Spleen (tissue), 11 donors: ENCODE data around the gene ST6GAL1. TPM values are rescaled to one million over a fixed set of nuclear protein-coding genes. Genes with fewer than 3 reads are reported as not detected.

Experiments
- DNase-seq: peaks from one replicate; pipeline ENCODE4 v3.0.0-alpha.2; 2020
- H3K27ac ChIP-seq, 8 donors: fragments of 200-600 bp; sonication (generic) in 7 of 8; 1 replicate in 4 of 8; 2 replicates in 4 of 8; pipeline versions ENCODE4 v1.5.0 to v1.8.0; 2016 to 2021; ENCODE audit warnings: inconsistent platforms in 4 of 8, mild to moderate bottlenecking in 4 of 8, moderate library complexity in 1 of 8
- H3K27me3 ChIP-seq, 7 donors: fragments of 200-600 bp; sonication (generic) in 6 of 7; replicated peaks in 1 of 7; 1 replicate in 4 of 7; 2 replicates in 3 of 7; pipeline versions ENCODE4 v1.5.0 to v1.8.0; 2016 to 2021; ENCODE audit warnings: inconsistent platforms in 3 of 7, mild to moderate bottlenecking in 1 of 7
- H3K36me3 ChIP-seq, 6 donors: fragments of 200-600 bp; sonication (generic) in 5 of 6; 1 replicate in 4 of 6; 2 replicates in 2 of 6; pipeline versions ENCODE4 v1.5.0 to v1.8.0; 2016 to 2021; ENCODE audit warnings: inconsistent platforms in 2 of 6
- H3K4me1 ChIP-seq, 6 donors: fragments of 200-600 bp; sonication (generic) in 5 of 6; 1 replicate in 3 of 6; 2 replicates in 3 of 6; pipeline versions ENCODE4 v1.5.0 to v1.8.0; 2016 to 2021; ENCODE audit warnings: inconsistent platforms in 3 of 6
- H3K4me3 ChIP-seq, 8 donors: fragments of 200-600 bp; sonication (generic) in 7 of 8; 1 replicate in 4 of 8; 2 replicates in 4 of 8; pipeline versions ENCODE4 v1.5.0 to v1.8.0; 2016 to 2021; ENCODE audit warnings: inconsistent platforms in 4 of 8, mild to moderate bottlenecking in 4 of 8, moderate library complexity in 2 of 8
- H3K9me3 ChIP-seq, 8 donors: fragments of 200-600 bp; sonication (generic) in 7 of 8; 1 replicate in 4 of 8; 2 replicates in 4 of 8; pipeline versions ENCODE4 v1.5.0 to v1.8.0; 2016 to 2021; ENCODE audit warnings: inconsistent platforms in 4 of 8
- POLR2A ChIP-seq, 3 donors: fragments of 450-650 bp; IDR thresholded peaks; one replicate each; pipeline ENCODE4 v1.5.1; 2017; ENCODE audit warnings: antibody characterized with exemption in 3 of 3, mild to moderate bottlenecking in 1 of 3
- POLR2AphosphoS5 ChIP-seq, 3 donors: sonication (generic); formaldehyde crosslinking; IDR thresholded peaks; one replicate each; pipeline ENCODE4 v1.5.1; 2017; ENCODE audit warnings: antibody characterized with exemption in 3 of 3
- WGBS, 5 donors: extraction: QIAGEN DNeasy Blood & Tissue Kit in 3 of 5; methylation state at CpG; one replicate each; pipeline versions ENCODE4 v1.1.5 to v1.1.7; 2013 to 2018; 5-methylcytosine and 5-hydroxymethylcytosine counted together
- intact Hi-C: fragments of 100-400 bp; cut with DNase I; formaldehyde crosslinking; loops from one replicate; pipeline ENCODE4 v1.15.0; 2023; ENCODE audit warnings: low total_unique reads
- polyA plus RNA-seq, 3 donors: library from polyadenylated mRNA; stranded (reverse); fragments of 200-250 nt; gene quantifications; one replicate each; pipeline ENCODE4 v1.2.1, GENCODE V29; 2013
- total RNA-seq, 7 donors: library from RNA; depleted of rRNA in 3 of 7; stranded (reverse); fragments of >200 nt in 3 of 7; fragmentation: NEBNext Ultra II Directional in 4 of 7; extraction: Animal tissue kit (Norgen Biotek cat#: 25700) in 4 of 7; gene quantifications; one replicate each; pipeline versions ENCODE4 v1.1.0 to v1.2.1, GENCODE V29; 2016 to 2021
- TF ChIP-seq, protein P1 (sequence below), 11 experiments: fragments of 200-600 bp in 7 of 11; fragments of 450-650 bp in 4 of 11; sonication (generic) in 4 of 11; IDR thresholded peaks in 8 of 11; conservative IDR thresholded peaks in 3 of 11; 1 replicate in 7 of 11; 2 replicates in 4 of 11; pipeline versions ENCODE4 v1.4.0 to v1.8.0; 2016 to 2021; ENCODE audit warnings: antibody characterized with exemption in 11 of 11, inconsistent platforms in 4 of 11, mild to moderate bottlenecking in 1 of 11
- donor health status: healthy with polysubstance abuse.
- donor health status: DM: no; HTN: no; CAD: no; lungs with moderate emphysema.
- donor health status: DM: no; HTN: no; CAD: no.
- donor health status: Bipolar disorder and iron deficiency.
- donor health status: healthy.
- donor health status: DM: no; HTN: no; CAD: no.
- donor health status: DM: yes; HTN: yes; CAD: no.

ST6GAL1 gene
- total and polyA plus RNA-seq, 10 donors: 46.7 to 247 (median 187) TPM

DNA sequence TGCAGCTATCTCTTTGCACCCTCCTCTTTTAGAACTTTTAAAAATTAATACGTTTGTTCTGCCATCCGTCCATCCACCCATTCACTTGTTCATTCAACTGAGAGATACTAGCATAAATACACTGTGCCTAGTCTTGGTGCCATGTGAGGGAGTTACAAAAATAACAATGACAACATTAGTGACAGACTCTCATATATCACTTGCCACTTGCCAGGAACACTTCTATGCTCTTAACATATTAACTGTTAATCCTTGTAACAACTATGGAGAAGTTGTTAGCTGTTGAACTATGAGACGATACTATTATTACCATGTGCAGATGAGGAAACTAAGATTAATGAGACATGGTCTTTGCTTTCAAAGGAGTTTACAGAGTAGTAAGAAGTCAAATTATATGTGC lies 175.4 kb downstream of the ST6GAL1 start:
- intact Hi-C loops: no loop called here
- no peak overlapping the region for H3K4me3 ChIP-seq
- H3K36me3 ChIP-seq: no peaks in the 10 kb centered on the region
- TF ChIP-seq POLR2AphosphoS5 (IDR thresholded peaks at IDR 0.05) (no peak), POLR2A (IDR thresholded peaks at IDR 0.05) (no peak)
- TF ChIP-seq, protein P1, sequence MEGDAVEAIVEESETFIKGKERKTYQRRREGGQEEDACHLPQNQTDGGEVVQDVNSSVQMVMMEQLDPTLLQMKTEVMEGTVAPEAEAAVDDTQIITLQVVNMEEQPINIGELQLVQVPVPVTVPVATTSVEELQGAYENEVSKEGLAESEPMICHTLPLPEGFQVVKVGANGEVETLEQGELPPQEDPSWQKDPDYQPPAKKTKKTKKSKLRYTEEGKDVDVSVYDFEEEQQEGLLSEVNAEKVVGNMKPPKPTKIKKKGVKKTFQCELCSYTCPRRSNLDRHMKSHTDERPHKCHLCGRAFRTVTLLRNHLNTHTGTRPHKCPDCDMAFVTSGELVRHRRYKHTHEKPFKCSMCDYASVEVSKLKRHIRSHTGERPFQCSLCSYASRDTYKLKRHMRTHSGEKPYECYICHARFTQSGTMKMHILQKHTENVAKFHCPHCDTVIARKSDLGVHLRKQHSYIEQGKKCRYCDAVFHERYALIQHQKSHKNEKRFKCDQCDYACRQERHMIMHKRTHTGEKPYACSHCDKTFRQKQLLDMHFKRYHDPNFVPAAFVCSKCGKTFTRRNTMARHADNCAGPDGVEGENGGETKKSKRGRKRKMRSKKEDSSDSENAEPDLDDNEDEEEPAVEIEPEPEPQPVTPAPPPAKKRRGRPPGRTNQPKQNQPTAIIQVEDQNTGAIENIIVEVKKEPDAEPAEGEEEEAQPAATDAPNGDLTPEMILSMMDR (IDR thresholded peaks at IDR 0.05 in 8 of 11, conservative IDR thresholded peaks at IDR 0.05 in 3 of 11): no peak
- no peak overlapping the region for H3K27ac ChIP-seq
- H3K9me3 ChIP-seq: no peaks in the 10 kb centered on the region
- 89 to 96% (median 95%) methylated on average over 3 of the region's 3 CpGs for WGBS, 5 donors
- no peak for DNase-seq
- H3K4me1 ChIP-seq: peaks cover 0 to 19% (median 16%) of the 10 kb centered on the region in 6 donors
- H3K27me3 ChIP-seq: no peaks in the 10 kb centered on the region

DNA sequence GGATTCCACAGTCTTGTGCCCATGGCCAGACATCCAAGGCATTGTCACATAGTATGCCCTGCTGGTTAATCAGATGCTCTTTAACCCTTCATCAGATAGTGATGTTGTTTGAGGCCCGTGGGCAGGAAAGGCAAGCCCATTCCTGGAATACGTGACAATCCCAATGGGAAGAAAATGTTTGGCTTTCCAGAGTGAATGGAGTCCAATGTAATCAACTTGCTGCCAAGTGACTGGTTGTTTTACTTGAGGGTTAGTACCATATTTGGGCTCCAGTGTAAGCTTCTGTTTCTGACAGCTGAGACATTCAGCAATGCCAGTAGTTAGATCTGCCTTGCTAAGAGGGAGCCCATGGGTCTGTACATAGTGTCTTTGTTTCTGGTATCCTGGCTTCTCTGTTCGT lies 177.7 kb downstream of the ST6GAL1 start:
- WGBS, 5 donors: 81 to 97% (median 94%) methylated on average over 3 of the region's 3 CpGs
- Histone ChIP-seq H3K4me1 (peaks cover 0 to 3% (median 1%) of the 10 kb centered on the region in 6 donors), H3K27me3 (no peaks in the 10 kb centered on the region), H3K36me3 (no peaks in the 10 kb centered on the region), H3K27ac (no peak overlapping the region), H3K9me3 (no peaks in the 10 kb centered on the region), H3K4me3 (no peak overlapping the region)
- no peak for DNase-seq
- intact Hi-C loops: no loop called here
- TF ChIP-seq, protein P1 (IDR thresholded peaks at IDR 0.05 in 8 of 11, conservative IDR thresholded peaks at IDR 0.05 in 3 of 11): no peak
- TF ChIP-seq POLR2A (IDR thresholded peaks at IDR 0.05): no peak

DNA sequence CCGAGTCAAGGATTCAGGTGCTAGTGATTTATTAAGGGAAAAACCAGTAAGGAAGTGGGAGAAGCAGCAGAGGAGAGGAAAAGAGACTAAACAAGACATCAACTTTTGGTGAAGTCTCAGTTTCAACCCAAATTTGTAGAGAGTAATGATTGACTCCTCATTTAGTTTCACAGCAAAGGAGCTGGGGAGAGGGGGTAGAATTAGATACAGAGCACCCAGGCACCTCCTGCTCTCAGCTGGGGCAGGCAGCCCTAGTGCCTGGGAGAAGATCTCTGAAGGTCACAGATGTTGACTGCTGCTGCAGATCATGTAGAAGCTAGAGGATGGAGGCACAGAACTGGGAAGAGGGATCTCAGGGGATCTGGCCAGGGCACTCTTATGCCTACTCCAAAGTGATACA lies 179.8 kb downstream of the ST6GAL1 start:
- TF ChIP-seq POLR2A (IDR thresholded peaks at IDR 0.05): no peak
- no peak for TF ChIP-seq POLR2AphosphoS5 (IDR thresholded peaks at IDR 0.05)
- TF ChIP-seq, protein P1 (IDR thresholded peaks at IDR 0.05 in 8 of 11, conservative IDR thresholded peaks at IDR 0.05 in 3 of 11): no peak
- Histone ChIP-seq H3K27ac (no peak overlapping the region), H3K36me3 (no peaks in the 10 kb centered on the region), H3K9me3 (no peaks in the 10 kb centered on the region), H3K27me3 (no peaks in the 10 kb centered on the region), H3K4me1 (peaks cover 0 to 6% (median 2%) of the 10 kb centered on the region in 6 donors), H3K4me3 (no peak overlapping the region)
- 73 to 86% (median 76%) methylated on average over 1 of the region's 1 CpG for WGBS, 5 donors
- intact Hi-C loops: loop anchor here (5.0 kb wide), 1 partner anchor 57 kb away; no protein-coding TSS in a partner anchor
- no peak for DNase-seq

DNA sequence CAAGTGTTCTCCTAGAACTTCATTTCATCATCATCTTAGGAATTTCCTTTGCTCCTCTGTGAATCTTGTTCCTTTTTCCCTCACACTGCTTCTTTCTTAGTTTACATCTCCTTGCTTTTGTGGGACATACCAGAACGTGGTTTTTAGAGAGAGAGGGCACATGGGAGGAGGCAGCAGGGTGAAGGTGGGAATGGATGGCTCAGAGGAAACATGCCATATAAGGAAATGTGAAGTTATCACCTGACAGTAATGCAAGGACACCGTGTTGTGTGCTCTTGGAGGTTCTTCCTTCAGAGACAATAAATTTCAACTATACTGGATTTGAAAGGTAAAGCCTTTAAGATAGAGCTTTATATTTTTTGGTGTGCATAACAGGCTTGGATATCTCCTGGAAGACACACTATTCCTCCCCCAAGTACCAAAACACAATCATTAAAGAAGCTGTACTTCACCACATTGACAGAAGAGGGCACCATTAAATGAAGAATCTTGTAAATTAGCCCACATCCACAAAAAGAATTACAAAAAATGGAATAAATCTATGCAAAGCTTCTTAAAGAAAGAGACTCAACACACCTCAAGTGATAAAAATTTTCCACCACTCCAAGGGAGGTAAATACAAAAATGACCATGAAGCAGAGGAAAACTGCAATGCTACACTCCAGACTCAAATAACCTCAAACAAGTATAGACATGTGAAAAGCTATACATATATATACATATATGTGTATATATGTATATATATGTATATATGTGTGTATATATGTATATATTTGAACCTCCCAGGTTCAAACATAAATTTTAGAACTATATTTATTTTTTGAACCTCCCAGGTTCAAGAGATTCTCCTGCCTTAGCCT lies 182.8 kb downstream of the ST6GAL1 start:
- no peaks in the 10 kb centered on the region for H3K9me3 ChIP-seq
- TF ChIP-seq POLR2A (IDR thresholded peaks at IDR 0.05): no peak
- TF ChIP-seq, protein P1 (IDR thresholded peaks at IDR 0.05 in 8 of 11, conservative IDR thresholded peaks at IDR 0.05 in 3 of 11): peak; percentile 24 to 72 (median 65)
- intact Hi-C loops: loop anchor here (5.0 kb wide), 1 partner anchor 54 kb away; no protein-coding TSS in a partner anchor
- DNase-seq: no peak
- H3K4me1 ChIP-seq: peaks cover 0 to 6% (median 2%) of the 10 kb centered on the region in 6 donors
- no peak overlapping the region for H3K4me3 ChIP-seq
- H3K36me3 ChIP-seq: no peaks in the 10 kb centered on the region
- H3K27ac ChIP-seq: no peak overlapping the region
- 21 to 46% (median 25%) methylated on average over 2 of the region's 2 CpGs for WGBS, 5 donors
- H3K27me3 ChIP-seq: no peaks in the 10 kb centered on the region
